SU-DHL-6 (cell line): ENCODE data around the gene ZBTB17.

Source experiments
- H2AFZ ChIP-seq: fragments of 200-600 bp; sonication (generic); 2 replicates; pipeline ENCODE4 v1.6.1; 2014; ENCODE audit warnings: low read depth, mild to moderate bottlenecking, moderate library complexity, mixed read lengths, antibody characterized with exemption, low read length; ENCODE audit not compliant: severe bottlenecking
- H3F3A ChIP-seq: fragments of 200-600 bp; shearing (Covaris generic); 2 replicates; pipeline ENCODE4 v1.6.0; 2016; ENCODE audit warnings: antibody characterized with exemption, mild to moderate bottlenecking; ENCODE audit not compliant: insufficient read depth
- H3K27ac ChIP-seq: fragments of 200-600 bp; sonication (generic); 2 replicates; pipeline ENCODE4 v1.5.1; 2016; ENCODE audit warnings: low read depth, mild to moderate bottlenecking, low read length, moderate library complexity, mixed read lengths
- H3K27me3 ChIP-seq: fragments of 200-600 bp; sonication (generic), shearing (Covaris generic); 2 replicates; pipeline ENCODE4 v1.6.0; 2014; ENCODE audit warnings: mild to moderate bottlenecking, low read length
- H3K36me3 ChIP-seq: fragments of 200-600 bp; sonication (generic); 2 replicates; pipeline ENCODE4 v1.6.1; 2014; ENCODE audit warnings: mild to moderate bottlenecking, low read length, mixed read lengths
- H3K4me2 ChIP-seq: fragments of 300-600, 200-600 bp; shearing (Covaris generic), sonication (generic); 2 replicates; pipeline ENCODE4 v1.6.0; 2014; ENCODE audit warnings: low read length, low read depth, mild to moderate bottlenecking; ENCODE audit not compliant: poor library complexity, severe bottlenecking
- H3K4me3 ChIP-seq: fragments of 200-600 bp; sonication (generic); 2 replicates; pipeline ENCODE4 v1.5.1; 2014; ENCODE audit warnings: antibody characterized with exemption, low read length, mild to moderate bottlenecking, mixed read lengths; ENCODE audit not compliant: insufficient read depth, poor library complexity, severe bottlenecking
- H3K79me2 ChIP-seq: fragments of 200-600 bp; sonication (generic); 2 replicates; pipeline ENCODE4 v1.6.1; 2014; ENCODE audit warnings: mild to moderate bottlenecking, low read length, moderate library complexity; ENCODE audit not compliant: insufficient read depth
- H3K9ac ChIP-seq: fragments of 200-600 bp; sonication (generic); 2 replicates; pipeline ENCODE4 v1.7.0; 2014; ENCODE audit warnings: mild to moderate bottlenecking, low read length
- H3K9me2 ChIP-seq: fragments of 200-600 bp; sonication (generic); replicated peaks from 2 replicates; pipeline ENCODE4 v1.6.1; 2014; ENCODE audit warnings: low read length; ENCODE audit not compliant: insufficient read depth
- H3K9me3 ChIP-seq: fragments of 200-600 bp; sonication (generic); 2 replicates; pipeline ENCODE4 v1.6.1; 2014; ENCODE audit warnings: low read length, mixed read lengths; ENCODE audit not compliant: insufficient read depth
- H4K20me1 ChIP-seq: fragments of 200-600 bp; sonication (generic); 2 replicates; pipeline ENCODE4 v1.6.1; 2014; ENCODE audit warnings: low read depth, mild to moderate bottlenecking, antibody characterized with exemption, low read length, moderate library complexity, mixed read lengths
- CTCF ChIP-seq: fragments of 200-600 bp; sonication (generic); IDR thresholded peaks from one replicate; pipeline ENCODE4 v1.5.1; 2017; ENCODE audit warnings: antibody characterized with exemption, mild to moderate bottlenecking, low read length, moderate library complexity; ENCODE audit not compliant: insufficient read depth, poor library complexity, severe bottlenecking
- EZH2phosphoT487 ChIP-seq: fragments of 200-600 bp; sonication (generic), shearing (Covaris generic); conservative IDR thresholded peaks from 2 replicates; pipeline ENCODE4 v1.6.1; 2018; ENCODE audit warnings: mild to moderate bottlenecking, antibody characterized with exemption, low read length, moderate library complexity, mixed read lengths

Gene ZBTB17

GRCh38 chr1:15953791-15954241 lies 22.1 kb downstream of the ZBTB17 start:
- H3K9ac ChIP-seq = no peak overlapping the region
- H3K4me3 ChIP-seq = no peak overlapping the region
- no peak overlapping the region for H2AFZ ChIP-seq
- H3K36me3 ChIP-seq = no peaks in the 10 kb centered on the region
- no peaks in the 10 kb centered on the region for H3K9me2 ChIP-seq
- H3F3A ChIP-seq = no peaks in the 10 kb centered on the region
- H3K9me3 ChIP-seq = no peaks in the 10 kb centered on the region
- TF ChIP-seq EZH2phosphoT487 (no peak), CTCF (no peak)
- no peak overlapping the region for H3K27ac ChIP-seq
- H3K4me2 ChIP-seq = no peak overlapping the region
- no peaks in the 10 kb centered on the region for H4K20me1 ChIP-seq
- H3K79me2 ChIP-seq = peaks cover 84% of the 10 kb centered on the region
- H3K27me3 ChIP-seq = no peaks in the 10 kb centered on the region

GRCh38 chr1:15953294-15953771 lies 22.6 kb downstream of the ZBTB17 start:
- Histone ChIP-seq H3K9me3 (no peaks in the 10 kb centered on the region), H3K79me2 (peaks cover 81% of the 10 kb centered on the region), H3K36me3 (no peaks in the 10 kb centered on the region), H3K9ac (no peak overlapping the region), H3K4me3 (no peak overlapping the region), H3K27ac (no peak overlapping the region), H3K27me3 (no peaks in the 10 kb centered on the region), H2AFZ (no peak overlapping the region), H3F3A (no peaks in the 10 kb centered on the region), H3K4me2 (no peak overlapping the region), H3K9me2 (no peaks in the 10 kb centered on the region), H4K20me1 (no peaks in the 10 kb centered on the region)
- TF ChIP-seq CTCF = no peak
- TF ChIP-seq EZH2phosphoT487 = no peak

DNA sequence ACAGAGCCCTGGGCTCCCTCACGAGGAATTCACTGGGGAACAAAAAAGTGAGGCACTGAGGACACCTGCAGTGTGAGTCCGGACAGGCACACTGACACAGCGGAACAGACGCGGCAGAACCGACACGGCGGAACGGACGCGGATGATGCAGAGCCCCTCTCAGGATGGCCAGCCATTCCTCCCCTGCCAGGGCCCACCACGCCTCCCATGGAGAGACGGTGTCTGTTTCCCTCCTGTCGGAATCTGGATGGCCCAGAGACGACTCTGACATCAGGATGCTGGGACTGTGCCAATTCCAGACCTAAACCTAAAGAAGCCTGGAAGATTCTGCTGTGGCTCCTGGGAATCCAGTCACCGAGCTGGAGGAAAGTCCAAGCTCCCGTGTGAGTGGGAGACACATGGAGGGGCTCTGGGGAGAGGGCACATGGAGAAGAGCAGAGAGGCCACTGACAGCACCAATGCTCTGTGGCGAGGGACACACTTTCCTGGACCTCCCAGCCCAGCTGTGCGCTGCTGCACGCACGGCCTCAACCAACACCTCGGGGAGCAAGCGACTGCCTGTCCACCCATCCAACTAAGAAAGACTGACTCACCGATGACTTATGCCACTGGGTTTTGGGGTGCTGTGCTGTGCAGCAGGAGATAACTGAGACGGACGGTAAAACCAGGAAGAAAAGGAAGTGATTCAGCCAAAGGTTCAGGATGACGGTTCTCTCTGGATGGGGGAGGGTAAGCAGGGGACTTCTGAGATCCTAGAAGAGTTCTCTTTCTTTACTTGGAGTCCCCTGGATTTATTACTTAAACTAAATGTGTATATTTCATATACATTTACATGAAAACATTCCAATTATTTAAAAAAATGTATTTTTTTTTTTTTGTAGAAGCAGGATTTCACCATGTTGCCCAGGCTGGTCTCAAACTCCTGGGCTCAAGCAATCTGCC lies 23.3 kb downstream of the ZBTB17 start:
- Histone ChIP-seq H4K20me1 (no peaks in the 10 kb centered on the region), H3K27me3 (no peaks in the 10 kb centered on the region), H3K4me3 (no peak overlapping the region), H3K36me3 (no peaks in the 10 kb centered on the region), H3K27ac (no peak overlapping the region), H3F3A (no peaks in the 10 kb centered on the region), H3K9me2 (no peaks in the 10 kb centered on the region), H3K4me2 (no peak overlapping the region), H3K9me3 (no peaks in the 10 kb centered on the region), H3K9ac (no peak overlapping the region), H3K79me2 (peaks cover 74% of the 10 kb centered on the region), H2AFZ (no peak overlapping the region)
- TF ChIP-seq EZH2phosphoT487 (no peak), CTCF (no peak)
